Erythroblast (primary cell): ENCODE measurements around the gene GIGYF2.

ENCODE experiments used
- GATA1 ChIP-seq: IDR thresholded peaks from 2 replicates; pipeline ENCODE4 v1.6.1; 2011; ENCODE audit warnings: low read depth, mild to moderate bottlenecking, control low read depth, low read length, moderate library complexity
- POLR2A ChIP-seq: IDR thresholded peaks from 2 replicates; pipeline ENCODE4 v1.6.1; 2011; ENCODE audit warnings: mild to moderate bottlenecking, low read length

GRCh38 chr2:232767866-232768265, 70.7 kb downstream of the GIGYF2 start:
- TF ChIP-seq POLR2A (no peak), GATA1 (no peak)
